ENCODE measurements around the gene ICE1. TPM values are rescaled to one million over a fixed set of nuclear protein-coding genes. Genes with fewer than 3 reads are reported as not detected.

ICE1 gene
- total and polyA plus RNA-seq, 2 of the 4 experiments (the other 2 are of a cell fraction) = 9.0 to 18.5 TPM

DNA sequence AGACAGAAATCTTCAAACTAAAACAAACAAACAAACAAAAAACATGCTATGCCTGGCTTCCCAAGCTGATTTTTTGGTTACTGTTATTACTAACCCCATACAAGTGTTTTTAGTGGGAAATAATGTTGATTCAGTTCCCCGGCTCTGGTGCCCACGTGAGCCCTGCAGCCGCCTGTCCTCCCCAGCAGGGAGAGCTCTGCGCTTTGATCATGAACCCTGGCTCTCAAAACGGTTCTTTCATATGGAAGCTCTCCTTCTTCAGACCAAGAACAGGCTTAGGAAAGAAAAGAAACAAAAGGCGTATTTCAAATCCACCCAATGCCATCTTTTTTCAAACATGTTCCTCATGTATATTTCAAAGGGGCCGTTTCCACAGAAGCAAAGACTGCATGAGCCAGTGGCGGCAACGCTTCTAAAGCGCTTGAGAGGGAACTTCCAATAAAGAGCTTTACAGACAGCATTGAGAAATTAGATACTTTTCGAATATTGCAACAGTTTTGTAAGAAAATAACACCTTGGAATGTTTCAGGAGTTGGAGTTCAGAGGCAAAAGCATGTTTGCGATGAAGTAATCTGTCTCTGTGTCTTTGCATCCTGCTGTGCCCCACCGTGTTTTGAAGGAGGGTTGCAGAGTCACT lies 74.8 kb downstream of the ICE1 start:
- no peak overlapping the region for H3K14ac ChIP-seq (replicated peaks; ENCODE audit: low read depth, low read length)
- WGBS, 2 experiments (ENCODE audit: extremely low coverage in 2 of 2, insufficient read length in 1 of 2) = 40% methylated on average over 1 of the region's 13 CpGs; no CpG with 5 or more reads in 1 of the 2 experiments
- no peak overlapping the region for H3K4me3 ChIP-seq (ENCODE audit: insufficient read depth, low read depth, low read length)
- H3K9ac ChIP-seq (ENCODE audit: low read depth, low read length) = no peak overlapping the region
- no peak overlapping the region for H4K8ac ChIP-seq (ENCODE audit: low read depth in 2 of 2, low read length in 2 of 2)
- H2BK120ac ChIP-seq (ENCODE audit: low read depth, low read length) = no peak overlapping the region
- no TSS peak for BruUV-seq (replicated peaks)
- H3K9me1 ChIP-seq (ENCODE audit: insufficient read depth, low read length) = no peaks in the 10 kb centered on the region
- intact Hi-C loops (cut with micrococcal nuclease) (loop anchor here (1.0 to 10.0 kb wide), 2 partner anchors 938 to 1080 kb away; no protein-coding TSS in a partner anchor), in situ Hi-C loops (cut with MboI; ENCODE audit: low sequenced_read_pairs) (loop anchor here (5.0 to 25.0 kb wide), 3 partner anchors 878 to 1240 kb away; partner anchors contain the start of gene MED10), dilution Hi-C loops (cut with HindIII; ENCODE audit: low sequenced_read_pairs, unreplicated experiment) (no loop called here)
- POLR2A ChIA-PET (ENCODE audit: unreplicated experiment) = no interaction called here
- no peak overlapping the region for H3K23ac ChIP-seq (ENCODE audit: low read depth, low read length)
- H3K4ac ChIP-seq (ENCODE audit: low read depth, low read length) = no peak overlapping the region
- no peak overlapping the region for H2AK9ac ChIP-seq (replicated peaks; ENCODE audit: low read depth, low read length, poor library complexity)
- CTCF ChIA-PET = interaction anchor here (0.7 to 1.5 kb wide), 5 partner anchors 9 to 1080 kb away, joined by 3 to 10 read pairs (median 4); no protein-coding TSS in a partner anchor
- ATAC-seq (ENCODE audit: low read depth) (peak; percentile 74), DNase-seq (peak; percentile 57)
- no peak overlapping the region for H4K91ac ChIP-seq (ENCODE audit: insufficient read depth, low read depth, low read length)
- H2AK5ac ChIP-seq (ENCODE audit: low read depth, low read length) = no peak overlapping the region
- H3K56ac ChIP-seq (ENCODE audit: extremely low read depth, insufficient read depth, low read length) = no peak overlapping the region
- no peaks in the 10 kb centered on the region for H3K79me1 ChIP-seq (ENCODE audit: low read depth in 1 of 2, low read length in 2 of 2)
- H3K27ac ChIP-seq (ENCODE audit: insufficient read depth, low read length) = no peak overlapping the region
- H3K4me1 ChIP-seq (ENCODE audit: control insufficient read depth, insufficient read depth, low read length) = no peaks in the 10 kb centered on the region
- H3K36me3 ChIP-seq (ENCODE audit: control insufficient read depth, insufficient read depth, low read length) = no peaks in the 10 kb centered on the region
- no peak overlapping the region for H3K18ac ChIP-seq (ENCODE audit: low read depth, low read length)
- no peaks in the 10 kb centered on the region for H4K20me1 ChIP-seq (ENCODE audit: insufficient read depth, low read length)
- no peak overlapping the region for H2BK5ac ChIP-seq (ENCODE audit: low read depth, low read length, poor library complexity, severe bottlenecking)
- no peak overlapping the region for H2BK20ac ChIP-seq (ENCODE audit: low read depth, low read length)
- no peak for TF ChIP-seq RFX5 (IDR thresholded peaks at IDR 0.05; ENCODE audit: low read depth, low read length)
- peak; percentile 71 for TF ChIP-seq RAD21 (IDR thresholded peaks at IDR 0.05; ENCODE audit: low read length)
- TF ChIP-seq, protein P1, sequence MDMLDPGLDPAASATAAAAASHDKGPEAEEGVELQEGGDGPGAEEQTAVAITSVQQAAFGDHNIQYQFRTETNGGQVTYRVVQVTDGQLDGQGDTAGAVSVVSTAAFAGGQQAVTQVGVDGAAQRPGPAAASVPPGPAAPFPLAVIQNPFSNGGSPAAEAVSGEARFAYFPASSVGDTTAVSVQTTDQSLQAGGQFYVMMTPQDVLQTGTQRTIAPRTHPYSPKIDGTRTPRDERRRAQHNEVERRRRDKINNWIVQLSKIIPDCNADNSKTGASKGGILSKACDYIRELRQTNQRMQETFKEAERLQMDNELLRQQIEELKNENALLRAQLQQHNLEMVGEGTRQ (IDR thresholded peaks at IDR 0.05; ENCODE audit: low read depth, low read length) = peak; percentile 86
- TF ChIP-seq, protein P2, sequence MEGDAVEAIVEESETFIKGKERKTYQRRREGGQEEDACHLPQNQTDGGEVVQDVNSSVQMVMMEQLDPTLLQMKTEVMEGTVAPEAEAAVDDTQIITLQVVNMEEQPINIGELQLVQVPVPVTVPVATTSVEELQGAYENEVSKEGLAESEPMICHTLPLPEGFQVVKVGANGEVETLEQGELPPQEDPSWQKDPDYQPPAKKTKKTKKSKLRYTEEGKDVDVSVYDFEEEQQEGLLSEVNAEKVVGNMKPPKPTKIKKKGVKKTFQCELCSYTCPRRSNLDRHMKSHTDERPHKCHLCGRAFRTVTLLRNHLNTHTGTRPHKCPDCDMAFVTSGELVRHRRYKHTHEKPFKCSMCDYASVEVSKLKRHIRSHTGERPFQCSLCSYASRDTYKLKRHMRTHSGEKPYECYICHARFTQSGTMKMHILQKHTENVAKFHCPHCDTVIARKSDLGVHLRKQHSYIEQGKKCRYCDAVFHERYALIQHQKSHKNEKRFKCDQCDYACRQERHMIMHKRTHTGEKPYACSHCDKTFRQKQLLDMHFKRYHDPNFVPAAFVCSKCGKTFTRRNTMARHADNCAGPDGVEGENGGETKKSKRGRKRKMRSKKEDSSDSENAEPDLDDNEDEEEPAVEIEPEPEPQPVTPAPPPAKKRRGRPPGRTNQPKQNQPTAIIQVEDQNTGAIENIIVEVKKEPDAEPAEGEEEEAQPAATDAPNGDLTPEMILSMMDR (conservative IDR thresholded peaks at IDR 0.05; ENCODE audit: low read depth, low read length) = peak; percentile 64
- TF ChIP-seq SMC3 (IDR thresholded peaks at IDR 0.05; ENCODE audit: low read depth, low read length) = peak; percentile 52
- TF ChIP-seq CHD1 (IDR thresholded peaks at IDR 0.05; ENCODE audit: low read depth, low read length) = no peak
- no peak for TF ChIP-seq MAFK (IDR thresholded peaks at IDR 0.05; ENCODE audit: low read depth, low read length)
- TF ChIP-seq BHLHE40 (IDR thresholded peaks at IDR 0.05; ENCODE audit: low read depth, low read length) = no peak
- peaks cover 3% of the 10 kb centered on the region; the same call in 1 of the 2 replicates for H3K27me3 ChIP-seq (ENCODE audit: control insufficient read depth, insufficient read depth, low read length)
- H2BK15ac ChIP-seq (ENCODE audit: low read depth, low read length) = no peak overlapping the region
- H3K4me2 ChIP-seq (ENCODE audit: low read depth, low read length) = no peak overlapping the region
- no peaks in the 10 kb centered on the region for H3K9me3 ChIP-seq (ENCODE audit: control insufficient read depth, insufficient read depth, low read length)
- H2AFZ ChIP-seq (replicated peaks; ENCODE audit: low read length, poor library complexity) = no peak overlapping the region
- no peak overlapping the region for H4K5ac ChIP-seq (ENCODE audit: low read depth, low read length)
